Measurements from ENCODE around the gene SAMSN1. TPM values are rescaled to one million over a fixed set of nuclear protein-coding genes. Genes with fewer than 3 reads are reported as not detected.
"Not testable (repeated sequence)": the region's sequence is repeated elsewhere in the genome, so short reads cannot be mapped to it uniquely, and the experiment has no call there.

Gene SAMSN1
- total RNA-seq, 6 experiments from 2014 or later = 1.2 to 7.4 (median 3.0) TPM

GRCh38 chr21:14547834-14548513, 1.9 kb upstream of the SAMSN1 start:
- WGBS (ENCODE audit: insufficient coverage, low coverage, low lambda C conversion rate, missing lambda C conversion rate) = 30% methylated on average over 3 of the region's 3 CpGs

GRCh38 chr21:14546719-14547118, 604 bp upstream of the SAMSN1 start:
- WGBS (ENCODE audit: insufficient coverage, low coverage, low lambda C conversion rate, missing lambda C conversion rate) = 60% methylated on average over 7 of the region's 7 CpGs
- intact Hi-C loops (cut with DNase I); H3K9me3 ChIP-seq: not testable (repeated sequence)

More at GRCh38 chr21:14547834-14548513, 1.9 kb upstream of the SAMSN1 start:
- DNase-seq (no peak), ATAC-seq (no peak)
- Histone ChIP-seq H3K27me3 (no peaks in the 10 kb centered on the region), H3K27ac (no peak overlapping the region), H3K4me3 (no peak overlapping the region), H3K9me3 (no peaks in the 10 kb centered on the region), H3K4me1 (no peaks in the 10 kb centered on the region), H3K36me3 (no peaks in the 10 kb centered on the region)
- intact Hi-C loops (cut with DNase I) = no loop called here
- TF ChIP-seq POLR2A (IDR thresholded peaks at IDR 0.05) = no peak
- no peak for TF ChIP-seq CTCF (IDR thresholded peaks at IDR 0.05)

GRCh38 chr21:14543983-14544382, 2.1 kb downstream of the SAMSN1 start:
- Histone ChIP-seq H3K27me3 (no peaks in the 10 kb centered on the region), H3K27ac (peak overlapping the region in 1 of 3 donors; percentile 1), H3K4me3 (peak overlapping the region in 1 of 3 donors; percentile 22), H3K9me3 (no peaks in the 10 kb centered on the region), H3K4me1 (no peaks in the 10 kb centered on the region), H3K36me3 (no peaks in the 10 kb centered on the region)
- intact Hi-C loops (cut with DNase I) = no loop called here
- TF ChIP-seq CTCF (IDR thresholded peaks at IDR 0.05) (no peak), POLR2A (IDR thresholded peaks at IDR 0.05) (no peak)
- 50% methylated on average over 5 of the region's 5 CpGs for WGBS (ENCODE audit: insufficient coverage, low coverage, low lambda C conversion rate, missing lambda C conversion rate)
- DNase-seq (no peak), ATAC-seq (no peak)

More at GRCh38 chr21:14546719-14547118, 604 bp upstream of the SAMSN1 start:
- ATAC-seq, H3K27me3 ChIP-seq, H3K4me3 ChIP-seq, H3K36me3 ChIP-seq, H3K27ac ChIP-seq, H3K4me1 ChIP-seq, DNase-seq: not testable (repeated sequence)

- Histone ChIP-seq H3K27ac (peak overlapping the region in 1 of 3 donors; percentile 24), H3K27me3 (no peaks in the 10 kb centered on the region), H3K4me1 (no peaks in the 10 kb centered on the region), H3K4me3 (no peak overlapping the region), H3K36me3 (no peaks in the 10 kb centered on the region), H3K9me3 (no peaks in the 10 kb centered on the region)
- peak; percentile 32 to 44 (median 40) for ATAC-seq
- DNase-seq = no peak
- no peak for TF ChIP-seq CTCF (IDR thresholded peaks at IDR 0.05)
- TF ChIP-seq POLR2A (IDR thresholded peaks at IDR 0.05) = no peak
- intact Hi-C loops (cut with DNase I) = no loop called here
Measured at GRCh38 chr21:14542638-14543037, 3.5 kb downstream of the SAMSN1 start.

- H3K36me3 ChIP-seq = no peaks in the 10 kb centered on the region
- TF ChIP-seq POLR2A (IDR thresholded peaks at IDR 0.05) (no peak), CTCF (IDR thresholded peaks at IDR 0.05) (no peak)
- ATAC-seq (peak in 3 of 4 donors; percentile 47 to 51 (median 47)), DNase-seq (no peak)
- 33% methylated on average over 8 of the region's 8 CpGs for WGBS (ENCODE audit: insufficient coverage, low coverage, low lambda C conversion rate, missing lambda C conversion rate)
- no peaks in the 10 kb centered on the region for H3K27me3 ChIP-seq
- H3K27ac ChIP-seq = peak overlapping the region in 1 of 3 donors; percentile 24
- H3K4me1 ChIP-seq = no peaks in the 10 kb centered on the region
- intact Hi-C loops (cut with DNase I) = no loop called here
- H3K9me3 ChIP-seq = no peaks in the 10 kb centered on the region
- H3K4me3 ChIP-seq = no peak overlapping the region
Measured at GRCh38 chr21:14541841-14542490, 4.1 kb downstream of the SAMSN1 start.

Data from right lobe of liver (tissue), 6 donors.